ENCODE measurements around the gene EPB41L2.
"Not testable (repeated sequence)": the region's sequence is repeated elsewhere in the genome, so short reads cannot be mapped to it uniquely, and the experiment has no call there.

The EPB41L2 gene

DNA sequence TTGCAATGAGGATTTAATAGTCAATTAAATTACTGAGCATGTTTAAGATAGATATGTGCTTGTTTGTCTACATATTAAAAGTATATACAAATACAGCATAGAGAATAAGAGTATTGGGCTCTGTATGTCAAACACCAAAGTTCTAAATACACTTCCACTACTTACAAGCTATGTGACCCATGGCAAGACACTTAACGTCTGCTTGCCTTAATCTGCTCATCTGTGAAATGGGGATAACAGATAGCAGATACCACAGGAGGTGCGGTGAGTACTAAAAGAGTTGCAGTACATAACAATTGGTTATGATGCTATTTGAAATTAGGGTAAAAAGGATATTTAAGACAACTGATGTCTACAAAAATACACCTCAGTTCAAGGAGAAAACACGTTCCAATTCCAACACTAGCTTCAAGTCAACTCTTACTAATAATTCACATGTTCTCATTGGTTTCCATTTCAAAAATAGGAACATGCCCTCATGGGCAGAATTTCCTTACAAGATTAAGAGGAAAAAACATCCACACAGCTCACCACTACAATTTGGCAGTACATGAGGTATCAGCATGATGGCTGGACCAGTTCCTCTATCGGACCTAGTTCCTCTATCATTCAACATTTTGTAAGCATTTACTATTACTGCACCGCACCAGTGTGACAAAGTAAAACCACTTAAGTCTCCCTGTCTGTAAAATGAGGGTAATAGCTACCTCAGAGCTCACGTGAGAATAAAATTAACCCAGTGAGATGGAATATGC is 134.7 kb downstream of the EPB41L2 start:
- Histone ChIP-seq H3K9me3 (replicated peaks in 1 of 11) (peaks cover 0 to 22% (median 14%) of the 10 kb centered on the region in 11 experiments; a peak in 14 of 22 replicates), H3K4me2 (peak overlapping the region in 2 of 11 experiments; percentile 4 to 24; a peak in 2 of 22 replicates), H3K27ac (no peak overlapping the region), H3K4me3 (no peak overlapping the region), H3K36me3 (peaks cover 0 to 44% (median 22%) of the 10 kb centered on the region in 11 experiments; a peak in 16 of 22 replicates), H3K27me3 (no peaks in the 10 kb centered on the region), H3K4me1 (peaks cover 0 to 12% (median 0%) of the 10 kb centered on the region in 10 experiments; a peak in 3 of 20 replicates), H4K20me1 (no peaks in the 10 kb centered on the region), H3K9ac (no peak overlapping the region)
- no peak for TF ChIP-seq Cebpa-rat (IDR thresholded peaks at IDR 0.05)

DNA sequence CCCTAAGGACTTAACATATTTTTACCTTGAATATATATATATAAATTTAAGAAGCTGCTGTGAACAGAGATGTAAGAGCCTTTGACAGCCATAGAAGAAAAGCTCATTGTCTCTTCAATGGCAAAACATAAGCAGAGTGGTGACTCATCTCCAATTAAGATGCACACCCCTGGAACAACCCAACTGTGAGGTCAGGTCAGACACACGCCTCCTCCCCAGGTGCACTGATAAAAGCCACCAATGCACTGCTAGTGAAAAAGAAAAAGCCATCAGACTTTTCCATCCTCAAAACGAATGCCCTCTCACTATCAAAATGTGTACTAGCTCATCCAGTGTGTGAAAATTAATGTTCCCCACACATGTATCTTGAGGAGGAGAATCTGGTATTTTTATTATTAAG is 135.7 kb downstream of the EPB41L2 start:
- no peak overlapping the region for H3K27ac ChIP-seq
- peaks cover 0 to 49% (median 22%) of the 10 kb centered on the region in 11 experiments; a peak in 16 of 22 replicates for H3K36me3 ChIP-seq
- H3K4me1 ChIP-seq = peaks cover 0 to 12% (median 0%) of the 10 kb centered on the region in 10 experiments; a peak in 3 of 20 replicates
- no peaks in the 10 kb centered on the region for H4K20me1 ChIP-seq
- H3K4me2 ChIP-seq = no peak overlapping the region
- H3K27me3 ChIP-seq = no peaks in the 10 kb centered on the region
- peaks cover 0 to 22% (median 14%) of the 10 kb centered on the region in 11 experiments; a peak in 14 of 22 replicates for H3K9me3 ChIP-seq (replicated peaks in 1 of 11)
- H3K4me3 ChIP-seq = no peak overlapping the region
- no peak for TF ChIP-seq Cebpa-rat (IDR thresholded peaks at IDR 0.05)
- no peak overlapping the region for H3K9ac ChIP-seq

DNA sequence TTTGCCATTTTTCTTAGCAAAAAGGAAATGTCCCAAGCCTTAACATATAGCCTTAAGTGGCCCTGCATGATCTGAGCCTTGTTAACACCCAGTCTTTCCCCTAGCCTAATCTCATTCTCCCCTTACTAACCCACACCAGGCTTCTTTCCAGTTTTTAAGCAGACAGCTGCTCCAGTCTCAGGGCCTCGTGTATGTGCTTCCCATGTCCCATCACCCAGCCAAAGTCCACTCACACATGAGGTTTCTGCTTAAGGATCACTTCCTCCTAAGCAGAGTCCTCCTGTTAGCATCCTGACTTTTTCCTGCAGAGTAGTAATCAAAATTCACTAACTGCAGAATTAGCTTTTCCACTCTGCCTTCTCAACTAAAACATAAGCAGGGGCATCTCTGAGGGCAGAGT is 139.7 kb downstream of the EPB41L2 start:
- no peak overlapping the region for H3K27ac ChIP-seq
- H3K4me3 ChIP-seq = no peak overlapping the region
- H3K27me3 ChIP-seq = no peaks in the 10 kb centered on the region
- no peaks in the 10 kb centered on the region for H4K20me1 ChIP-seq
- TF ChIP-seq Cebpa-rat (IDR thresholded peaks at IDR 0.05) = no peak
- peaks cover 0 to 5% (median 0%) of the 10 kb centered on the region in 10 experiments; a peak in 3 of 20 replicates for H3K4me1 ChIP-seq
- peaks cover 0 to 74% (median 29%) of the 10 kb centered on the region in 11 experiments; a peak in 18 of 22 replicates for H3K36me3 ChIP-seq
- H3K9me3 ChIP-seq (replicated peaks in 1 of 11) = no peaks in the 10 kb centered on the region
- no peak overlapping the region for H3K4me2 ChIP-seq
- H3K9ac ChIP-seq = no peak overlapping the region

DNA sequence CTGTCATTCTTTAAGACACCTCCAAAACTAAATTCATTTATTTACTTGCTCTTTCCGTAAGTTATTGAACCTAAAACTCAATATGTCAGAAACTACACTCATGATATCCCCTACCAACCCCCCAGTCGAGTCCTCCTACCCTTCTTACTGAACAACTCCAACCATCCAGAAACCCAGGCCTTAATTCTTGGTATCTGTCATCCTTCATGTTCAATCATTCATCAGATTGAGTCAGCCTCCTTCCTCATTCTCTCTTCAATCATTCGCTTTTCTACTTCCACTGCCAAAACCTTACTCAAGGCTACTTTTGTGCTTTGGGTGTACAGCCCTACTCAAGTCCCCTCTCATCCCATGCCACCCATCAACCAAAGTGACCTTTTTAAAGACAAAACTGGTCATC is 140.1 kb downstream of the EPB41L2 start:
- Histone ChIP-seq H3K36me3 (peaks cover 0 to 71% (median 29%) of the 10 kb centered on the region in 11 experiments; a peak in 18 of 22 replicates), H3K4me1 (peaks cover 0 to under 1% (median 0%) of the 10 kb centered on the region in 10 experiments; a peak in 1 of 20 replicates), H3K4me3 (no peak overlapping the region), H3K27ac (no peak overlapping the region), H3K9ac (no peak overlapping the region), H3K4me2 (no peak overlapping the region), H4K20me1 (no peaks in the 10 kb centered on the region), H3K27me3 (no peaks in the 10 kb centered on the region), H3K9me3 (replicated peaks in 1 of 11) (no peaks in the 10 kb centered on the region)
- TF ChIP-seq Cebpa-rat (IDR thresholded peaks at IDR 0.05) = no peak

DNA sequence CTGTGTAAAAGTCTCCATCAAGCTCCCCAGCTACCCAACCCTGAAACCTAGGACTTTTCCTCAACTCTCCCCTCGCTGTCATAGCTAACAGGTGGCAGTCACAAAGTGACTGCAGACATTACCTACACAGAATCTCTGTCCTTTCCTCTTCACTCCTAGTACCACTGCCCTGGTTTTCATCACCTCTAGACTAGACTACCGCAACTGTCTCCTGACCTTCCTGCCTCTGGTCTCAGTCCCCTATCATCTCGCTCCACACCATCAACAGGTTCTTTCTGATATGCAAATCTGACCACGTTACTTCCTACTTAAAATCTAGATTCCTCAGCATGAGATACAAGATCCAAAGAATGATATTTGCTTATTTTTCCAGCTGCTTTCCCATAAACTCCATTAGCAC is 142.1 kb downstream of the EPB41L2 start:
- Histone ChIP-seq H3K4me2 (no peak overlapping the region), H3K9ac (no peak overlapping the region), H3K4me1 (no peaks in the 10 kb centered on the region), H4K20me1 (no peaks in the 10 kb centered on the region), H3K27ac (no peak overlapping the region), H3K36me3 (peaks cover 0 to 80% (median 34%) of the 10 kb centered on the region in 11 experiments; a peak in 21 of 22 replicates), H3K27me3 (no peaks in the 10 kb centered on the region), H3K9me3 (replicated peaks in 1 of 11) (peaks cover 2 to 17% (median 10%) of the 10 kb centered on the region in 11 experiments; a peak in 17 of 22 replicates), H3K4me3 (no peak overlapping the region)
- no peak for TF ChIP-seq Cebpa-rat (IDR thresholded peaks at IDR 0.05)

DNA sequence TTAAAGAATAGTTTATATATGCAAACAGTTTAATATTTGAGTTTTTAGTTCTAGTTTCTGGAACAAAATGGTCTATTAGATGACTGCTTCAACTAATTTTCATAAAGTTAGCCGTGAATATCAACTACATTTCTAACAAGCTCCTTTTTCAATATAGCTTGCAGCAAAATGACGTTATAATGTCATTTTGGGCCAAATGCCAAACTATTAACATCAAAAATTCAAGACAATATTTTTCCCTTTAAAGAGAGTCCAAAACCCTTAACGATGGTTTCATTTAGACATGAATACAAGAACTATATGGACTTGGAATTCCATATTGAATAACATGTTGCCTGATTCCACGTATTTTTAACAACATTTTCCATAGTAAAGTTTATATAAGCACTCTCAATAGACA is 144.9 kb downstream of the EPB41L2 start:
- no peaks in the 10 kb centered on the region for H4K20me1 ChIP-seq
- no peak overlapping the region for H3K9ac ChIP-seq
- H3K27me3 ChIP-seq = no peaks in the 10 kb centered on the region
- H3K9me3 ChIP-seq (replicated peaks in 1 of 11) = peaks cover 12 to 28% (median 20%) of the 10 kb centered on the region in 11 experiments; a peak in 20 of 22 replicates
- no peak for TF ChIP-seq Cebpa-rat (IDR thresholded peaks at IDR 0.05)
- peaks cover 0 to 4% (median 0%) of the 10 kb centered on the region in 10 experiments; a peak in 2 of 20 replicates for H3K4me1 ChIP-seq
- peaks cover 0 to 54% (median 28%) of the 10 kb centered on the region in 11 experiments; a peak in 20 of 22 replicates for H3K36me3 ChIP-seq
- H3K27ac ChIP-seq = no peak overlapping the region
- no peak overlapping the region for H3K4me2 ChIP-seq
- H3K4me3 ChIP-seq = no peak overlapping the region

DNA sequence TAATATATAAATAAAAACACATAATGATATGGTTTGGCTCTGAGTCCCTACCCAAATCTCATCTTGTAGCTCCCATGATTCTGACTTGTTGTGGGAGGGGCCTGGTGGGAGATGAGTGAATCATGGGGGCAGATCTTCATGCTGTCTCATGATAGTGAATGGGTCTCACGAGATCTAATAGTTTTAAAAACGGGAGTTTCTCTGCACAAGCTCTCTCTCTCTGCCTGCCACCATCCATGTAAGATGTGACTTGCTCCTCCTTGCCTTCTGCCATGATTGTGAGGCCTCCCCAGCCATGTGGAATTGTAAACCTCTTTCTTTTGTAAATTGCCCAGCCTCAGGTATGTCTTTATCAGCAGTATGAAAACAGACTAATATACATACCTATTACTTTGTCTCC is 147.4 kb downstream of the EPB41L2 start:
- not testable (repeated sequence) for H3K4me2 ChIP-seq

DNA sequence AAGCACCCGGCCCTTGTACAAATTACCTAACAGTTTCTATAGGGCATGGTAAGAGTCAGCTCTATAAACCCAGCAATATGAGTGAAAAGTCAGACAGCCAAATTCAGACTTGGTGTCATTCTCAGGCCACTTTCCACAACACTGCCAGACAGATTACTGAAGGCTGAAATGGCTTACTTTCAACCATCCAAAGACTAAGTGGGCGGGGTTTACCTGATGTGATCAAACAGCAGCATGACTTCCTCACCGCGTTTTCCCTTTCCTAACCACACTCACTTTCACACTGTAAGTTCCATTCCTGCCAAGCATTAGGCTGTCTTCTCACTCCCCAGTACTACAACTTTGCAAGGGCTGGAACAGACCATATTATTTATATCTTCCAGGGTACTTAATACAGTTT is 149.9 kb downstream of the EPB41L2 start:
- H3K9ac ChIP-seq = no peak overlapping the region
- H3K4me3 ChIP-seq = no peak overlapping the region
- TF ChIP-seq Cebpa-rat (IDR thresholded peaks at IDR 0.05) = no peak
- H3K4me2 ChIP-seq = 0 out of 22 replicates have a peak overlapping the region, but pooled peaks of 1 of the 11 experiments have one; percentile 13
- peaks cover 0 to 39% (median 26%) of the 10 kb centered on the region in 11 experiments; a peak in 19 of 22 replicates for H3K36me3 ChIP-seq
- no peaks in the 10 kb centered on the region for H4K20me1 ChIP-seq
- no peak overlapping the region for H3K27ac ChIP-seq
- no peaks in the 10 kb centered on the region for H3K27me3 ChIP-seq
- peaks cover 0 to 6% (median 0%) of the 10 kb centered on the region in 10 experiments; a peak in 3 of 20 replicates for H3K4me1 ChIP-seq
- H3K9me3 ChIP-seq (replicated peaks in 1 of 11) = peaks cover 26 to 56% (median 41%) of the 10 kb centered on the region in 11 experiments

More for the DNA sequence above, 147.4 kb downstream of the EPB41L2 start:
- H3K9ac ChIP-seq, H4K20me1 ChIP-seq, H3K27ac ChIP-seq, H3K4me1 ChIP-seq, H3K27me3 ChIP-seq, H3K4me3 ChIP-seq: not testable (repeated sequence)
- peaks cover 26 to 52% (median 36%) of the 10 kb centered on the region in 11 experiments for H3K9me3 ChIP-seq (replicated peaks in 1 of 11)
- peaks cover 0 to 39% (median 29%) of the 10 kb centered on the region in 11 experiments; a peak in 19 of 22 replicates for H3K36me3 ChIP-seq

DNA sequence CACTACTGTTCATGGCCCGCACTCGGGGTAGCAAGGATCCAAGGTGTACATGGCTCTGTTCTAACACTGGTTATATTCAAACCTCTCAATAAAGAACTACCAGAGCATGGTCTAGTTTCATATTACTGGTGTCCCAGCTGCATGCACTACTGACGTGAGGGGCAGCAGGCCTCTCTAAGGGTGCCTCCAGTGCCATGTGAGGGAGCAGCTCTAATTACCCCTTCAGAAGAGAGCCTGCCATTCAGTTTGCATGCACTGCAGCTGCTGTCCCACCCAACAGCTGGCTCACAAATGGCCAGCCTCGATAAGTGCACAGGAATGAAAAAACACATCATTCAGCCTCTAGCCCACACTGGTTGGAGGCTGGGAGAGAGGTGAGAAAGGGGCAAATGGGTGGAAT is 150.6 kb downstream of the EPB41L2 start:
- TF ChIP-seq Cebpa-rat (IDR thresholded peaks at IDR 0.05) = no peak
- Histone ChIP-seq H3K4me2 (no peak overlapping the region), H3K27ac (no peak overlapping the region), H3K36me3 (peaks cover 0 to 34% (median 26%) of the 10 kb centered on the region in 11 experiments; a peak in 19 of 22 replicates), H3K9me3 (replicated peaks in 1 of 11) (peaks cover 26 to 54% (median 41%) of the 10 kb centered on the region in 11 experiments), H3K9ac (no peak overlapping the region), H3K27me3 (no peaks in the 10 kb centered on the region), H4K20me1 (no peaks in the 10 kb centered on the region), H3K4me3 (no peak overlapping the region), H3K4me1 (peaks cover 0 to 6% (median 0%) of the 10 kb centered on the region in 10 experiments; a peak in 3 of 20 replicates)

Data from BLaER1 treated with 17β-estradiol and CSF1 and Interleukin-3, amounts not matched to agents 10 nM and 100 nM (cell line).